ENCODE data around the gene RARRES2. TPM values are rescaled to one million over a fixed set of nuclear protein-coding genes. Genes with fewer than 3 reads are reported as not detected.

Gene RARRES2
- total RNA-seq, 1 donor from 2014 or later, result 305 TPM

- Histone ChIP-seq H3K4me1 (peaks cover 35% of the 10 kb centered on the region), H3K27me3 (no peaks in the 10 kb centered on the region), H3K9me3 (no peaks in the 10 kb centered on the region), H3K36me3 (no peaks in the 10 kb centered on the region), H3K27ac (no peak overlapping the region), H3K4me3 (no peak overlapping the region)
- intact Hi-C loops (cut with DNase I), result no loop called here
- TF ChIP-seq POLR2AphosphoS5 (IDR thresholded peaks at IDR 0.05; ENCODE audit: insufficient read depth in 1 of 2, low read depth in 1 of 2) (no peak), POLR2A (IDR thresholded peaks at IDR 0.05) (no peak), CTCF (IDR thresholded peaks at IDR 0.05) (no peak)
- peak in 1 of 2 donors; percentile 58 for DNase-seq (ENCODE audit: extremely low spot score in 2 of 2)
These were observed 15.5 kb downstream of the RARRES2 start for GRCh38 chr7:150325901-150326300.

GRCh38 chr7:150325110-150325611 is 16.3 kb downstream of the RARRES2 start:
- H3K4me1 ChIP-seq, result peaks cover 35% of the 10 kb centered on the region
- no peaks in the 10 kb centered on the region for H3K27me3 ChIP-seq
- peak in 1 of 2 donors; percentile 64 for DNase-seq (ENCODE audit: extremely low spot score in 2 of 2)
- no peak overlapping the region for H3K4me3 ChIP-seq
- intact Hi-C loops (cut with DNase I), result no loop called here
- H3K27ac ChIP-seq, result peak overlapping the region; percentile 96
- TF ChIP-seq POLR2AphosphoS5 (IDR thresholded peaks at IDR 0.05; ENCODE audit: insufficient read depth in 1 of 2, low read depth in 1 of 2) (peak in 1 of 2 donors; percentile 33), POLR2A (IDR thresholded peaks at IDR 0.05) (no peak), CTCF (IDR thresholded peaks at IDR 0.05) (no peak)
- H3K9me3 ChIP-seq, result no peaks in the 10 kb centered on the region
- H3K36me3 ChIP-seq, result no peaks in the 10 kb centered on the region

GRCh38 chr7:150324373-150324961 is 17.0 kb downstream of the RARRES2 start:
- no peaks in the 10 kb centered on the region for H3K36me3 ChIP-seq
- H3K4me1 ChIP-seq, result peaks cover 35% of the 10 kb centered on the region
- peak overlapping the region; percentile 96 for H3K27ac ChIP-seq
- no peaks in the 10 kb centered on the region for H3K9me3 ChIP-seq
- DNase-seq (ENCODE audit: extremely low spot score in 2 of 2), result peak in 1 of 2 donors; percentile 49
- H3K27me3 ChIP-seq, result no peaks in the 10 kb centered on the region
- intact Hi-C loops (cut with DNase I), result no loop called here
- no peak for TF ChIP-seq POLR2AphosphoS5 (IDR thresholded peaks at IDR 0.05; ENCODE audit: insufficient read depth in 1 of 2, low read depth in 1 of 2)
- peak overlapping the region; percentile 68 to 86 for H3K4me3 ChIP-seq

GRCh38 chr7:150323682-150324372 is 17.6 kb downstream of the RARRES2 start:
- TF ChIP-seq CTCF (IDR thresholded peaks at IDR 0.05), result no peak
- no peak for TF ChIP-seq POLR2A (IDR thresholded peaks at IDR 0.05)
- TF ChIP-seq POLR2AphosphoS5 (IDR thresholded peaks at IDR 0.05; ENCODE audit: insufficient read depth in 1 of 2, low read depth in 1 of 2), result no peak
- intact Hi-C loops (cut with DNase I), result no loop called here
- Histone ChIP-seq H3K9me3 (no peaks in the 10 kb centered on the region), H3K27ac (peak overlapping the region; percentile 96), H3K27me3 (no peaks in the 10 kb centered on the region), H3K36me3 (no peaks in the 10 kb centered on the region), H3K4me3 (peak overlapping the region; percentile 68 to 86), H3K4me1 (peaks cover 39% of the 10 kb centered on the region)
- DNase-seq (ENCODE audit: extremely low spot score in 2 of 2), result peak in 1 of 2 donors; percentile 61

GRCh38 chr7:150322833-150323681 is 18.4 kb downstream of the RARRES2 start, which contains the start of the genes ACTR3C and LRRC61:
Gene ACTR3C (minus strand): TSS chr7:150323545. CDS start chr7:150295296, 28,249 bp downstream.
Gene LRRC61 (plus strand): TSS chr7:150323355. CDS start chr7:150336862, 13,507 bp downstream.
- Histone ChIP-seq H3K36me3 (no peaks in the 10 kb centered on the region), H3K27ac (peak within 1 kb of the TSS; percentile 96), H3K4me3 (peak within 1 kb of the TSS; percentile 68 to 86), H3K4me1 (peaks cover 39% of the 10 kb centered on the region), H3K27me3 (no peaks in the 10 kb centered on the region), H3K9me3 (no peaks in the 10 kb centered on the region)
- intact Hi-C loops (cut with DNase I), result no loop called here
- DNase-seq (ENCODE audit: extremely low spot score in 2 of 2), result peak in 1 of 2 donors; percentile 89
- TF ChIP-seq POLR2A (IDR thresholded peaks at IDR 0.05), result no peak
- TF ChIP-seq CTCF (IDR thresholded peaks at IDR 0.05), result no peak
- peak in 1 of 2 donors; percentile 58 for TF ChIP-seq POLR2AphosphoS5 (IDR thresholded peaks at IDR 0.05; ENCODE audit: insufficient read depth in 1 of 2, low read depth in 1 of 2)

Data from vagina (tissue), 2 donors.